GM19351 (cell line): ENCODE results near the gene MOV10L1.
"Not testable (repeated sequence)": the region's sequence is repeated elsewhere in the genome, so short reads cannot be mapped to it uniquely, and the experiment has no call there.

Experiments used
- ATAC-seq: cut with Tn5 transposase; IDR thresholded peaks from one replicate; pipeline ENCODE4 v1.9.1; 2021; ENCODE audit warnings: mild to moderate bottlenecking, moderate library complexity; ENCODE audit not compliant: unreplicated experiment

Gene MOV10L1

DNA sequence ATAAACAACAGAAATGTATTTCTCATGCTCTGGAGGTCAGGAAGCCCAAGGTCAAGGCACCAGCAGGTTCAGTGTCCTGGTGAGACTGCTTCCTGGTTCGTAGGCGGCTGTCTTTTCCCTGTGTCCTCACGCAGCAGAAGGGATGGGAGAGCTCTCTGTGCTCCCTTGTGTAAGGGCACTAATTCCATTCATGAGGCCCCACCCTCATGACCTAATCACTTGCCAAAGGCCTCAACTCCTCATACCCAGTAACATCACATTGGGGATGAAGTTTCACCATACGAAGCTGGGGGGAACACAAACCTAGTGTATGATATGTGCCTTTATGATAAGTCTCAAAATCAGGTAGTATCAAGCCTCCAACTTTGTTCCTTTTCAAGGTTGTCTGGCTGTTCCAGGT is 42.1 kb downstream of the MOV10L1 start:
- ATAC-seq = no peak

DNA sequence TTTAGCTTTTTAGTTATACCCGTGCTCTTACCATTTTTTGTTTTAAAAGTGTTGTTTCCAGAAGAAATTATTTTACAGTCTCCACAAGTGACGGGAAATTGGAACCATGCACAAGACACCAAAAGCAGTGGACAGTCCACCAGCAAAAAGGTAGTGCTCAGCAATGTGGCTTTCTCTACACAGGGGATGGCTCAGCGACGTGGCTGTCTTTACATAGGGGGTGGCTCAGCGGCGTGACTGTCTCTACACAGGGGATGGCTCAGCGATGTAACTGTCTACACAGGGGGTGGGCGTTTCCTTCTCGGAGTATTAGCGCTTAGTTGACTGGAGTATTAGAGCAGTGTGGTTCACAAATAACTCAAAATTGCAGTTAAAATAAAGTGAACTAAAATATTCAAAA is 44.7 kb downstream of the MOV10L1 start:
- no peak for ATAC-seq

DNA sequence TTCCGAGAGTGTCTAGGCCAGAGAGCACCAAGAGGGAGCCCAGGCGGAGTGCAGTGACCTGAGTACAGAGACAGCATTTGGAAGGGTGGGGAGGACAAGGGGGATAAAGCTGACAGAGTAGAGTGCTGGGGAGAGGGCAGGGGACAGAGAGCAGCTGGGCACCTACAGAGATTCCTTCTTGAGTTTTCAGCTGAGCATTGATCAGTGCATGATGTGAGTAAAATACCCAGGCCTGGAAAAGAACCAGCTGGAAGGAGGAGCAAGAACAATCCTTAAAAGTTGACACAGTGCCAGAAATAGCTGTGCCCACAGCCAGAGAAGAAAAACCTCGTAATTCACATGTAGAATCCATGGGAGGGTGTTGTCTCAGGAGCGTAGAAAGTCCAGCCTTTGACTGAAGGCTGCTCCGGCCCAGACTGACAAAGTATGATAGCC is 46.8 kb downstream of the MOV10L1 start:
- no peak for ATAC-seq

DNA sequence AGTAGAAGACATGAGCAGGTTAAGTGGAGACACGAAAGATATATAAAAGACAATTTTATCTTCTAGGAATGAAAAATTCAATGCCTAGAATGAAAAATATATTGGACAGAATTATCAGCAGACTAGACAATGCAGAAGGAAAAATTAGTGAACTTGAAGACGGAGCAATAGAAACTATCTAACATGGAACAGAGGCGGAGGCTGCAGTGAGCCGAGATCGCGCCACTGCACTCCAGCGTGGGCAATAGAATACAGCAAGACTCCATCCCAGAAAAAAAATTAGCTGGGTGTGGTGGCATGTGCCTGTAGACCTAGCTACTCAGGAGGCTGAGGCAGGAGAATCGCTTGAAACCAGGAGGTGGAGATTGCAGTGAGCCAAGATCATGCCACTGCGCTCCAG is 47.5 kb downstream of the MOV10L1 start:
- not testable (repeated sequence) for ATAC-seq

DNA sequence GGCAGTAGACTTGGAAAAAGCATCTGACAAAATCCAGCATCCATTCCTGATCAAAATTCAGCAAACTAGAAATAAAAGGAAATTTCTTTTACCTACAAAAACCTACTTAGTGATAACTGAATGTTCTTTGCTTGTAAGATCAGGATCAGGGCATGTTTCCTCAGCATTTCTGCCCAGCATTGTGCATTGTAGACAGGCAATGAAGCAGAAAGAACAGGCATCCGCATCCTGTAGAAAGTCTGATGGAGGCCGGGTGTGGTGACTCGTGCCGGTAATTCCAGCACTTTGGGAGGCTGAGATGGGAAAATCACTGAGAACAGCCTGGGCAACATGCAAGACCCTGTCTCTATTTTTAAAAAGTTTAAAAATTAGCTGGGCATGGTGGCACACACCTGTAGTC is 48.2 kb downstream of the MOV10L1 start:
- ATAC-seq = no peak

DNA sequence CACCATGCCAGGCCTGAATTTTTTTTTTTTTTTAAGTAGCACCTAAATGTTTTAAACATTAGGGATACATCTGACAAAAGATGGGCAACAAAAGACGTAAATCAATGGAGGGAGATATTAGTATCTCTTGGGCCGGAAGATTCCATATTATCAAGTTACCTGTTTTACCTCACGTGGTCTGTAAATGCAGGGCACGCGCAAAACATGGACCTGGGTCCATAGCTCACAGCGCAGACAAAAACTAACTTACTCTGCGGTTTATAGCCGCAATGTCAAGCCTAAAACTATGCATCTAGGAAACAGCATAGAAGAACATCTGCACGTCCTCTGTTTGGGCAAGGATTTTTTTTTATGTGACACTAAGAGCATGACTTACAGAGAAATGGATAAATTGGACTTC is 49.2 kb downstream of the MOV10L1 start:
- no peak for ATAC-seq

DNA sequence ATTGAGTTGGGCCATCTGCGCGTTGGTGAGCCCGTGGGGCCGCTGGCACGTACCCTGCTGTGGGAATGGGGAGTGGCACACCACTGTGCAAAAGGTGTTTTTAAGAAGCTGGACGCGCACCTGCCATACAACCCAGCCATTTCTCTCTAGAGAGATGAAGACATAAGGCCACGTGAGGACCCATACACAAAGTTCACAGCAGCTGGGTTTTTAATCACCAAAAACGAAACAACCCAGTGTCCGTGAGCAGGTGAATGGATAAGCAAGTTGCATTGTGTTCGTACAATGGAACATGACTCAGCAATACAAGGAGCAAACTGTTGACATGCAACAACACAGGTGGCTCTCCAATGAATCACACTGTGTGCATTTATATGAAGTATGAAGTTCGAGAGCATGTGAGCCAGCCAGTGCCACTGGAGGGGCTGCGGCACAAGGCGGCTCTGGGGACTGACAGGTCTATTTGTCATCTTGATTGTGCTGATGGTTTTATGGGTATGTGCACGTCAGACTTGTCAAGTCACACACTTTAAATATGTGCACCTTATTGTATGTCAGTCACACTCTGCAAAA is 50.1 kb downstream of the MOV10L1 start:
- no peak for ATAC-seq

DNA sequence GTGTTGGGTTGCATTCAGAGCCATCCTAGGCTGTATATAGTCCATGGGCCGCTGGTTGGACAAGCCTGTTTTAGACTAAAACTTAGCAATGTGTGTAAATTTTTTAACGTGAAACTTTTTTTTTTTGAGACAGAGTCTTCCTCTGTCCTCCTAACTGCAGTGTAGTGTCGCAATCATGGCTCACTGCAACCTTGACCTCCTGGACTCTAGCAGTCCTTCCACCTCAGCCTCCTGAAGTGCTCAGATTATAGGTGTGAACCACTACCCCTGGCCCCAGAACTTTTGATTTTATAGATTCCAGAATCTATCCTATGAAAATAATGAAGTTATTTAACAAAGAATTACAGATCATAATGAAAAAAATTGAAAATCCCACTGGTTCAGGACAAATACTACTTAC is 50.8 kb downstream of the MOV10L1 start:
- no peak for ATAC-seq

DNA sequence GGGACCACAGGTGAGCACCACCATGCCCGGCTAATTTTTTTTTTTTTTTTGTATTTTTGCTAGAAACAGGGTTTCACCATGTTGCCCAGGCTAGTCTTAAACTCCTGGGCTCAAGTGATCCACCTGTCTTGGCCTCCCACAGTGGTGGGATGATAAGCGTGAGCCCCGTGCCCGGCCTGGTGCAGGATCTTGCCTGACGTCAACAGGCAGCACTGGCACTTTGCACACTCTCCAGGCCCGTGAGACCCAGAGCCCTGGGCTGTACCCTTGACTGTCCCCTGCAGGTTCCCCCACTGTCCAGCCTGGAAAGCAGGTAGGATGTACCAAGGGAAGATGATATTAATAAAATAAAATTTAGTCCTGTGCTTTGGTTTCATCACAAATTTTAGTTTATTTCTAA is 51.7 kb downstream of the MOV10L1 start:
- no peak for ATAC-seq

DNA sequence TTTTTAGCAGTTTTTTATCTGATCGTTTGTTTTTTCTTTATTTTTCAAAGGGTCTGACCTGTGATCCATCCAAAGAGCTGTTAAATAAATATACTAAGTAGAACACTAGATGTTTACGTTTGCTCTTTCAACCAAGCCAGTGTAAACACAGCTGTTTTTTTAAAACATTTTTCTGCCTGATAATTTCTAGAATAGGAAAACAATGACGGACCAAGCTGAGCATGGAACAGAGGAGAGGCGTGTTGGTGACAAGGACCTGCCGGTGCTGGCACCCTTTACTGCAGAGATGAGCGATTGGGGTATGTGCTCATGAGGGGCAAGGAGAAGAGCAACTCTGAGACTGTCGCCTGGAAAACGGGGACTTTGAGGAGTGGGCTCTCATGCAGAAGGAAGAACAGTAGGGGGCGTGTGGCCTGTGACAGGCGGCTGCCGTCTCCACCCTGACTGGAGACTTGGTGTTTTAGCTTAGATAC is 52.1 kb downstream of the MOV10L1 start:
- ATAC-seq = no peak

DNA sequence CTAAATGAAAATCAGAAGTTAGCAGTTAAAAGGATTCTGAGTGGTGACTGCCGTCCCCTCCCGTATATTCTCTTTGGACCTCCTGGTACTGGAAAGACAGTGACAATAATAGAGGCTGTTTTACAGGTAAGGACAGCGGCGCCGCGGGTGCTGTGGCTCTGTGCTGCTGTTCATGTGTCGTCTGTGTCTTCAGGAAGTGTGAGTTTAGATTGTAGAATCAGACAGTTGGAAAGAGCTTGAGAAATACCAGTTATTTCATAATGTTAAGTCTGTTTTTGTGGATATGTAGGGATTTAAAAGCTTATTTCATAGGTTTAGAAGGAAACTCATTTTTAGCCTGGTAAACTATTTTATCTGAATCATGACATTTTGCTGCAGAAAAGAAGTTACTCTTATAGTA is 53.3 kb downstream of the MOV10L1 start:
- ATAC-seq = no peak

DNA sequence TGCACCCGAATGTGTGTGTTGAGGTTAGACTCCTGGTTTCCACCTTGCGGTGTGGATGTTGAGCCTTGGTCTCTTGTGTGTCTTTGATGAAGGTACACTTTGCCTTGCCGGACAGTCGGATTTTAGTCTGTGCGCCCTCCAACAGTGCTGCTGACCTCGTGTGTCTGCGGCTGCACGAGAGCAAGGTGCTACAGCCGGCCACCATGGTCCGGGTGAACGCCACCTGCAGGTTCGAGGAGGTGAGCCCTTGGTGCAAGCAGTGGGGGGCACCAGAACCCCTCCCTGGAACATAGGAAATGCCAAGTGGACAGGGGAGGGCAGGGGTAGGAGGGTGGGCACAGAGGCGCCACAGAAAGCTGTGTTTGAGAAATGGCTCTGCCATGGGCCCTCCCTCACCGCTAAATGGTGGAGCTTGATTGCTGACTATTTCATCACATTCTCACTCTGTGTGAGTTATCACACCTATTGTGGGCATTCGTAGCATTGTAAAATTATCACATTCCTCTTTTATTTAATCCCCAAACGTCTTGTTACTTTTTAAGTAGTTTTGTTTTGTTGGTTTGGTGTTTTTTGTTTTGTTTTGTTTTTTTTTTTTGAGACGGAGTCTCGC is 54.3 kb downstream of the MOV10L1 start:
- no peak for ATAC-seq

DNA sequence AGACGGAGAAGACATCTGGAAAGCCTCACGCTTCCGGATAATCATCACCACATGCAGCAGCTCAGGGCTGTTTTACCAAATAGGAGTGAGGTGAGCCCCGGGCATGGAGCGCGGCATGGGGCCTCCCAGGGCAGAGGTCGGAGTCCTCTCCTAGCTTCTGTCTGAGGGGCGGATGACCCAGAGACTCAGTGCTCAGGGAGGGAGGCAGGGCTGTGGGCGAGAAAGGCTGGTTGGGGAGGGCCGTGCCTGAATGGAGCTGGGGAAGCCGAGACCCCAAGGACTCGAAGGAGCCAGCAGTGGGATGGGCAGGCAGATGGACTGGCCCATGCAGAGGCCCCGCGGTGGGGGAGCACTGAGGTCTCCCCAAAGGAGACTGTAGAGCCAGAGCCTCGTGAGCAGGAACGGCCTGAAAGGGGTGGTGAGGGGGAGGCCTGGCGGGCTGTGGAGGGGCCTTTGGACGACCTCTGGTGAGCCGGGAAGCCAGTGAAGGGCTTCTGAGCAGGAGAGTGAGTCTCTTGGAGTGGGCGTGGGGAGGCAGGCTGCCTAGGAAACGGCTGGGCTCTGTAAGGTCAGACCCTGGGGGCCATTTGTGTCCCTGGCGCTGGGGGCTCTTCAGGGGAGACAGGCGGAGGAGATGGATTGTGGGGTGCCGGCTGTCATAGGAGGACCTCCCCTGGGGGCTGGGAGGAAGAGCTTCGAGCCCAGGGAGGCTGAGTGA is 56.1 kb downstream of the MOV10L1 start:
- no peak for ATAC-seq

DNA sequence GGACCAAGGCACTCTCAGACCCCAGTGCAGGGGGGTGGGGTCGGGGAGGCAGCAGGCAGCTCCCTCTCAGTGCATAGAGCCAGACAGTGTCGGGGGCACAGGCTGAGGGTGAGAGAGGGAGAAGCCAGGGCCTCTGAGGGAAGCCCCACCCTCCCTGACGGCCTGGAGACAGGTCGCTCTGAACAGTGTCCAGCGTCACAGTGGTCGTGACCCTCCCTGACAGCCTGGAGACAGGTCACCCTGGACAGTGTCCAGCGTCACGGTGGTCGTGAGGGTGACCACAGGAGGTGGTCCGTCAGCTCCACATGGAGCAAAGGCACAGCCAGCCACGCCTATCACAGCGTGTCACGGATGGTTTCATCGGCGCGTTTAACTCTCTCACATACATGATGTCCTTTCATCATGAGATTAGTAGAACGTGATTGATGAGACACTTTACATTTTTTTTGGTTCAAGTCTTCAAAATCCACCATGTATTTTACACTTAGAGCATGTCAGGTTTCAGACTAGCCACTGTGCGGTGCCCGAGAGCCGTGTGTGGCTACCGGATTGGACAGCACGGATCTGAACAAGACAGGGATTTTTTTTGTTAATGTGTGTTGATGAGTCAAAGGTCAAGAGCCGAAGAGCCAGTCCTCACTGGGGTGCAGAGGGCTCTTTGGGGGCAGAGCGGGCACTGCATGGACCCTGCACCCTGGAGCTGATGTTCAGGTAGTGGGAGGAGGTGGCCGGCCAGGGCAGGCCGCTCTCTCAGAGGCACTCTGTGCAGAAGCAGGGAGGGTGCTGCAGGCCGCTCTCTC is 56.8 kb downstream of the MOV10L1 start:
- no peak for ATAC-seq

DNA sequence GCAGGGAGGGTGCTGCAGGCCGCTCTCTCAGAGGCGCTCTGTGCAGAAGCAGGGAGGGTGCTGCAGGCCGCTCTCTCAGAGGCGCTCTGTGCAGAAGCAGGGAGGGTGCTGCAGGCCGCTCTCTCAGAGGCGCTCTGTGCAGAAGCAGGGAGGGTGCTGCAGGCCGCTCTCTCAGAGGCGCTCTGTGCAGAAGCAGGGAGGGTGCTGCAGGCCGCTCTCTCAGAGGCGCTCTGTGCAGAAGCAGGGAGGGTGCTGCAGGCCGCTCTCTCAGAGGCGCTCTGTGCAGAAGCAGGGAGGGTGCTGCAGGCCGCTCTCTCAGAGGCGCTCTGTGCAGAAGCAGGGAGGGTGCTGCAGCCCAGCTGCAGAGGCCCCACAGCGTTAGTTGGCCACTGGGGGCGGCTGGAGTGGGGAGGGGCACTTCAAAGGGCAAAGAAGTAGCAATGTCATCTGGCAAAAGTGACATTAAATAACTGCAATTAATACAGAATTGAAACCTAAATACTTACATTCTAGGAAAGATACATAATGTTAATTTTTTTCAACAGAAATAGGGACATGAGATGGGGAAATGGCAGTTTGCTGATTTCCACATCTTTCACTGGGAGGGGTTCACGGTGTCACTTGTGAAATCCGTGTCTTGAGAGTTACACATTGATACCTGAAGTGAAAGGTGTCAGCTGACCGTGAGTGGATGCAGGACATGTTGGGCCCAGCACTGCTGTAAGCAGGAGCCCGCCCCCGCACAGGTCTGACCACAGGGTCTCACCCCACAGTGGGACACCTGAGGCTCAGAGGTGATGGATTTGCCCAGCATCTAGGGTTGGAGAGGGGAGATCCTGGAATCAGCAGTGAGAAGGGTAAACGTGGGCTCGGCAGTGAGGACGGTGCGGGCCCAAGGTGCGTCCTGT is 57.7 kb downstream of the MOV10L1 start:
- ATAC-seq = not testable (repeated sequence)

DNA sequence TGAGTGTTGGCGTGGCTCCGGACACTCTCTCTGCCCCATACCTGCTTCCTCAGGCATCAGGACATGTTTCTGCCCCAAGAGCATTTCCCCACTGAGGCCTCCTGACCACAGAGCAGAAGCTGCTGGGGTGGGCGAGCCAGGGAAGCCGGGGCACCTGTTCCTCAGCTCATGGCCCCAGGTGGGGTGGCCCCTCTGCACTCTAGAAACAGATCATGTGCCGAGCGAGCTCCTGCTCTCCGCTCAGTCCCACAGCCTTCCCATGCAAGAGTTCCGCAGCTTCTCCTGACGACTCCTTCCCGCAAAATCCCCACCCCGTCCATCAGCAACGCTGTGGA is 58.3 kb downstream of the MOV10L1 start:
- no peak for ATAC-seq

DNA sequence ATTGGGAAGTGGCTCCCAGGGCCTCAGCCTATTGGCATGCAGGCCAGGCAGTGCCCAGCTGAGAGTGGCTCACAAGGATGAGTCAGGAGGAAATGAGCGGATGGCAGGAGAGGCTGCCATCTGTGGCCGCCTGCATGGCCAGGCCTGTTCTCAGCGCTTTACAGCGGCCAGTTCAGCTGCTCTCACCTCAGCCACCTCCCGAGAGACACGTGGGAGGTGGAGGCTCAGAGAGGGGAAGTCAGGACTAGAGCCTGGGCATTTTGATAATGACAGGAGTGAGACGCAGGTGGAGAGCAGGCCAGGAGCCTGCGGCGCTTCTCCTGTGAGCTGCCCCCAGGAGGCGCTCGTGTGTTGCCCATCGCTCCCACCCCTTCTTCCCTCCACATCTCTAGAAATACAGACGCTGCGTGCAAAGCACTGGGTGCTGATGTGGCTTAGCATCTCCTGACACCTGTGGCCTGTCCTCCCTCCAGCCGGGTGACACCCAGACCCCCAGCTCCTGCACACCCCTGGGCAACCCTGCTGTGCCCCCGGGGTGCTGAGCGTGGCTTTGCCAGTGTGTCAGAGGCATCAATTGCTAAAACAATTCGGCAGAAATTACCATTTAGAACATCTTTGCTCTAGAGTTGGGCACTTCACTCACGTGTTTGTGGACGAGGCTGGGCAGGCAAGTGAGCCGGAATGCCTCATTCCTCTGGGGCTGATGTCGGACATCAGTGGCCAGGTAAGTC is 59.4 kb downstream of the MOV10L1 start:
- ATAC-seq = peak; percentile 62

DNA sequence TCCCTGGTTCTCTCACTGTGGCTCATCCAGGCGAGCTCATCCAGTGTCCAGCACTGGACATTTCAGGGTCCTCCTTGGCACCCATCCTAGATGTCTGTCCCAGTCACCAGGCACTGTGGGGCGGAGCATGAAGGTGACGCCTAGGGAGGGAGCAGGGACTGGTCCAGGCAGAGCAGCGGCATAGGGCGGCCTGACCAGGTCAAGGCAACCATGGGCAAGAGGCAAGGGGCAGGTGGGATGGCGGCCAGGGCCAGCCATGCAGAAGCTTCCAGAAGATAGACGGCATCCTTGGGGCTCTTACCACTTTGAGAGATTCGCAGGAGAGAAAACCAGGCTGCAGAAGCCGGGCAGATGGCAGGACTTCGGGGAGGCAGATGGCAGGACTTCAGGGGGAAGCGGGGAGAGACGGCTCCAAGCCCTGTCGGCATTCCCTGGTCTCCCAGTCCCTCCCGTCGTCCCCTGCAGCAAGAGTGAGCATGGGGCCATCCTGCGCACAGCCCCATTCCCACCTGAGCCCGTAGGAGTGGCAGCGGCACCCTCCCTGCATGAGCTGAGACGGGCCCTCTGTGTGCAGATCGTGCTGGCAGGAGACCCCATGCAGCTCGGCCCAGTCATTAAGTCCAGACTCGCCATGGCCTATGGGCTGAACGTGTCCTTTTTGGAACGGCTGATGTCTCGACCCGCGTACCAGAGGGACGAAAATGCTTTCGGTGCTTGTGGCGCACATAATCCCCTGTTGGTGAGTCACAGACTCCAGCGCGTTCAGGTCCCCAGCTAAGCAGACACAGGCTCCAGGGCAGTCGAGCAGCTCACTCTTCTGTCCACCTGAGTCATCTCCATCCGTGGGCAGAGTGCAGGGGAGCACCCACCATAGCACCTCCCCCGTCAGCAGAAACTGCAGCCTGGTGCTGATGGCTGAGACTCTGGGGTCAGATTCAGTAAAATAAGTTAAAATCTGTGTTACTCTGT is 60.6 kb downstream of the MOV10L1 start:
- no peak for ATAC-seq
